Measurements from ENCODE around the gene LCLAT1.

- TF ChIP-seq CTCF (IDR thresholded peaks at IDR 0.05) (no peak), REST (IDR thresholded peaks at IDR 0.05; ENCODE audit: low read depth, low read length) (no peak), TAF1 (IDR thresholded peaks at IDR 0.05; ENCODE audit: borderline replicate concordance, low read depth, low read length) (no peak)
Observed at GRCh38 chr2:30686669-30687068, 239.6 kb downstream of the LCLAT1 start.
